SK-N-SH (cell line): ENCODE measurements around the gene STIM1.
A peak's percentile ranks its signal among the peaks of the same experiment; 100 is the strongest.

Source experiments
- EP300 ChIP-seq, 2 experiments: IDR thresholded peaks; 2 replicates each; pipeline versions ENCODE4 v1.4.0 to v1.6.1; 2012; ENCODE audit warnings: borderline replicate concordance in 1 of 2, low read depth in 1 of 2, low read length in 1 of 2
- FOXM1 ChIP-seq: IDR thresholded peaks from 2 replicates; pipeline ENCODE4 v1.4.0; 2012; ENCODE audit warnings: low read depth, mild to moderate bottlenecking
- POLR2AphosphoS5 ChIP-seq: IDR thresholded peaks from 2 replicates; pipeline ENCODE4 v1.6.1; 2012; ENCODE audit warnings: low read depth, low read length
- RFX5 ChIP-seq: IDR thresholded peaks from 2 replicates; pipeline ENCODE4 v1.6.1; 2012; ENCODE audit warnings: mild to moderate bottlenecking, improper control_type of control experiment, low read length
- RXRA ChIP-seq: IDR thresholded peaks from 2 replicates; pipeline ENCODE4 v1.4.0; 2012; ENCODE audit warnings: low read depth, mild to moderate bottlenecking, borderline replicate concordance
- SIN3A ChIP-seq: IDR thresholded peaks from 2 replicates; pipeline ENCODE4 v1.6.1; 2012; ENCODE audit warnings: low read depth, mild to moderate bottlenecking, low read length, moderate library complexity, borderline replicate concordance
- USF2 ChIP-seq: fragments of 150-350 bp; IDR thresholded peaks from 2 replicates; pipeline ENCODE4 v1.6.1; 2017; ENCODE audit warnings: antibody characterized with exemption, low read length, low read depth, borderline replicate concordance
- TF ChIP-seq, protein P1 (sequence below): fragments of 200-600 bp; sonication (generic); IDR thresholded peaks from 2 replicates; pipeline ENCODE4 v1.6.1; 2017; ENCODE audit warnings: antibody characterized with exemption, mild to moderate bottlenecking, moderate library complexity

GRCh38 chr11:4072668-4073285 is 217.3 kb downstream of the STIM1 start:
- TF ChIP-seq, protein P1, sequence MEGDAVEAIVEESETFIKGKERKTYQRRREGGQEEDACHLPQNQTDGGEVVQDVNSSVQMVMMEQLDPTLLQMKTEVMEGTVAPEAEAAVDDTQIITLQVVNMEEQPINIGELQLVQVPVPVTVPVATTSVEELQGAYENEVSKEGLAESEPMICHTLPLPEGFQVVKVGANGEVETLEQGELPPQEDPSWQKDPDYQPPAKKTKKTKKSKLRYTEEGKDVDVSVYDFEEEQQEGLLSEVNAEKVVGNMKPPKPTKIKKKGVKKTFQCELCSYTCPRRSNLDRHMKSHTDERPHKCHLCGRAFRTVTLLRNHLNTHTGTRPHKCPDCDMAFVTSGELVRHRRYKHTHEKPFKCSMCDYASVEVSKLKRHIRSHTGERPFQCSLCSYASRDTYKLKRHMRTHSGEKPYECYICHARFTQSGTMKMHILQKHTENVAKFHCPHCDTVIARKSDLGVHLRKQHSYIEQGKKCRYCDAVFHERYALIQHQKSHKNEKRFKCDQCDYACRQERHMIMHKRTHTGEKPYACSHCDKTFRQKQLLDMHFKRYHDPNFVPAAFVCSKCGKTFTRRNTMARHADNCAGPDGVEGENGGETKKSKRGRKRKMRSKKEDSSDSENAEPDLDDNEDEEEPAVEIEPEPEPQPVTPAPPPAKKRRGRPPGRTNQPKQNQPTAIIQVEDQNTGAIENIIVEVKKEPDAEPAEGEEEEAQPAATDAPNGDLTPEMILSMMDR = peak; percentile 88
- TF ChIP-seq SIN3A (no peak), RXRA (no peak), EP300 (IDR thresholded peaks at IDR 0.05; ENCODE audit: borderline replicate concordance in 1 of 2, low read depth in 1 of 2, low read length in 1 of 2) (no peak), RFX5 (no peak), USF2 (no peak), FOXM1 (no peak), POLR2AphosphoS5 (no peak)
